Measurements from ENCODE around the gene BRIP1. TPM values are rescaled to one million over a fixed set of nuclear protein-coding genes. Genes with fewer than 3 reads are reported as not detected.

BRIP1 gene
- total and polyA plus RNA-seq, 9 of the 15 experiments (the other 6 are each of a cell fraction or from before 2014, with no cell fraction given), result 2.4 to 17.5 (median 11.2) TPM

GRCh38 chr17:61803216-61803615 lies 60.1 kb downstream of the BRIP1 start:
- no peaks in the 10 kb centered on the region for H3K9me3 ChIP-seq (replicated peaks; ENCODE audit: control insufficient read depth, insufficient read depth, low read depth, low read length)
- intact Hi-C loops (cut with micrococcal nuclease) (no loop called here), in situ Hi-C loops (cut with MboI) (no loop called here)
- POLR2A ChIA-PET, result no interaction called here
- no peak overlapping the region for H3K4me3 ChIP-seq
- 98% methylated on average over 4 of the region's 6 CpGs for WGBS (ENCODE audit: insufficient coverage, low coverage, missing lambda C conversion rate)
- H3K36me3 ChIP-seq (ENCODE audit: control insufficient read depth, insufficient read depth, low read length), result peaks cover 15% of the 10 kb centered on the region; the same call in 1 of the 3 replicates
- BruUV-seq (replicated peaks), result no TSS peak
- H3K9me1 ChIP-seq (ENCODE audit: control insufficient read depth, insufficient read depth, low read length), result no peaks in the 10 kb centered on the region
- peaks cover 0 to 6% of the 10 kb centered on the region in 2 experiments; a peak in 2 of 5 replicates for H3K4me1 ChIP-seq (replicated peaks in 1 of 2; ENCODE audit: control insufficient read depth in 2 of 2, insufficient read depth in 2 of 2, low read length in 2 of 2)
- H4K20me1 ChIP-seq (replicated peaks; ENCODE audit: control insufficient read depth, insufficient read depth, low read length), result no peaks in the 10 kb centered on the region
- no peak overlapping the region for H2AFZ ChIP-seq (ENCODE audit: low read depth, low read length)
- H3K9ac ChIP-seq (ENCODE audit: insufficient read depth in 1 of 2, low read depth in 2 of 2, low read length in 2 of 2), result no peak overlapping the region
- no peak overlapping the region for H3K27ac ChIP-seq (ENCODE audit: extremely low read depth, low read depth, low read length)
- ATAC-seq (no peak), DNase-seq (ENCODE audit: extremely low read depth in 1 of 4, low spot score in 3 of 4) (no peak), FAIRE-seq (no peak)
- TF ChIP-seq ZNF76 (CRISPR knock-in tag; IDR thresholded peaks at IDR 0.05; ENCODE audit: borderline replicate concordance) (no peak), BCLAF1 (IDR thresholded peaks at IDR 0.05; ENCODE audit: borderline replicate concordance in 1 of 2, control insufficient read depth in 1 of 2, low read depth in 2 of 2, low read length in 1 of 2) (0 out of 4 replicates have a peak, but pooled peaks of 1 of the 2 experiments have one; percentile 10)
- TF ChIP-seq, protein P1, sequence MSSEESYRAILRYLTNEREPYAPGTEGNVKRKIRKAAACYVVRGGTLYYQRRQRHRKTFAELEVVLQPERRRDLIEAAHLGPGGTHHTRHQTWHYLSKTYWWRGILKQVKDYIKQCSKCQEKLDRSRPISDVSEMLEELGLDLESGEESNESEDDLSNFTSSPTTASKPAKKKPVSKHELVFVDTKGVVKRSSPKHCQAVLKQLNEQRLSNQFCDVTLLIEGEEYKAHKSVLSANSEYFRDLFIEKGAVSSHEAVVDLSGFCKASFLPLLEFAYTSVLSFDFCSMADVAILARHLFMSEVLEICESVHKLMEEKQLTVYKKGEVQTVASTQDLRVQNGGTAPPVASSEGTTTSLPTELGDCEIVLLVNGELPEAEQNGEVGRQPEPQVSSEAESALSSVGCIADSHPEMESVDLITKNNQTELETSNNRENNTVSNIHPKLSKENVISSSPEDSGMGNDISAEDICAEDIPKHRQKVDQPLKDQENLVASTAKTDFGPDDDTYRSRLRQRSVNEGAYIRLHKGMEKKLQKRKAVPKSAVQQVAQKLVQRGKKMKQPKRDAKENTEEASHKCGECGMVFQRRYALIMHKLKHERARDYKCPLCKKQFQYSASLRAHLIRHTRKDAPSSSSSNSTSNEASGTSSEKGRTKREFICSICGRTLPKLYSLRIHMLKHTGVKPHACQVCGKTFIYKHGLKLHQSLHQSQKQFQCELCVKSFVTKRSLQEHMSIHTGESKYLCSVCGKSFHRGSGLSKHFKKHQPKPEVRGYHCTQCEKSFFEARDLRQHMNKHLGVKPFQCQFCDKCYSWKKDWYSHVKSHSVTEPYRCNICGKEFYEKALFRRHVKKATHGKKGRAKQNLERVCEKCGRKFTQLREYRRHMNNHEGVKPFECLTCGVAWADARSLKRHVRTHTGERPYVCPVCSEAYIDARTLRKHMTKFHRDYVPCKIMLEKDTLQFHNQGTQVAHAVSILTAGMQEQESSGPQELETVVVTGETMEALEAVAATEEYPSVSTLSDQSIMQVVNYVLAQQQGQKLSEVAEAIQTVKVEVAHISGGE (CRISPR knock-in tag; IDR thresholded peaks at IDR 0.05), result peak in 1 of 3 experiments; percentile 92; a peak in 2 of 6 replicates
- CTCF ChIA-PET (ENCODE audit: low intra/inter-chr PET ratio), result no interaction called here
- H3K27me3 ChIP-seq (ENCODE audit: control insufficient read depth in 2 of 2, insufficient read depth in 2 of 2, low read length in 2 of 2), result no peaks in the 10 kb centered on the region
- H3K4me2 ChIP-seq (ENCODE audit: insufficient read depth, low read length), result no peak overlapping the region
- no peaks in the 10 kb centered on the region for H3K79me2 ChIP-seq (ENCODE audit: control insufficient read depth, insufficient read depth, low read length)
